ENCODE results near the gene PEPD. TPM values are rescaled to one million over a fixed set of nuclear protein-coding genes. Genes with fewer than 3 reads are reported as not detected.

Gene PEPD
- total and polyA plus RNA-seq, 10 of the 15 experiments (the other 5 are each of a cell fraction or from before 2014, with no cell fraction given) = 1.4 to 52.0 (median 20.2) TPM

- TF ChIP-seq PRDM15 (CRISPR knock-in tag; IDR thresholded peaks at IDR 0.05) (no peak), NR2F1 (conservative IDR thresholded peaks at IDR 0.05) (no peak)
- TF ChIP-seq, protein P1, sequence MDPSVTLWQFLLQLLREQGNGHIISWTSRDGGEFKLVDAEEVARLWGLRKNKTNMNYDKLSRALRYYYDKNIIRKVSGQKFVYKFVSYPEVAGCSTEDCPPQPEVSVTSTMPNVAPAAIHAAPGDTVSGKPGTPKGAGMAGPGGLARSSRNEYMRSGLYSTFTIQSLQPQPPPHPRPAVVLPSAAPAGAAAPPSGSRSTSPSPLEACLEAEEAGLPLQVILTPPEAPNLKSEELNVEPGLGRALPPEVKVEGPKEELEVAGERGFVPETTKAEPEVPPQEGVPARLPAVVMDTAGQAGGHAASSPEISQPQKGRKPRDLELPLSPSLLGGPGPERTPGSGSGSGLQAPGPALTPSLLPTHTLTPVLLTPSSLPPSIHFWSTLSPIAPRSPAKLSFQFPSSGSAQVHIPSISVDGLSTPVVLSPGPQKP (IDR thresholded peaks at IDR 0.05; ENCODE audit: low read depth, low read length) = no peak
Measured at GRCh38 chr19:33362508-33363228, 158.9 kb downstream of the PEPD start (continued).

GRCh38 chr19:33359581-33359980 is 162.0 kb downstream of the PEPD start:
- in situ Hi-C loops (cut with MboI) = no loop called here
- DNase-seq (ENCODE audit: low read depth, low spot score) (no peak), FAIRE-seq (no peak), ATAC-seq (no peak)
- H3K4me3 ChIP-seq = no peak overlapping the region
- no peaks in the 10 kb centered on the region for H3K9me3 ChIP-seq (replicated peaks; ENCODE audit: control insufficient read depth, insufficient read depth, low read length)
- no peak overlapping the region for H3K9ac ChIP-seq (ENCODE audit: control insufficient read depth, insufficient read depth, low read length)
- no peak overlapping the region for H3K27ac ChIP-seq (ENCODE audit: control insufficient read depth, insufficient read depth)
- H2AFZ ChIP-seq (ENCODE audit: control insufficient read depth, low read depth, low read length) = no peak overlapping the region
- H3K4me2 ChIP-seq (ENCODE audit: control insufficient read depth, insufficient read depth) = no peak overlapping the region
- CTCF ChIA-PET = interaction anchor here (1.5 kb wide), 1 partner anchor 57 kb away, joined by 3 read pairs; no protein-coding TSS in a partner anchor
- 4% methylated on average over 3 of the region's 3 CpGs for WGBS (ENCODE audit: insufficient coverage, insufficient replicate concordance, low lambda C conversion rate, missing lambda C conversion rate)
- no peaks in the 10 kb centered on the region for H3K79me2 ChIP-seq (ENCODE audit: control insufficient read depth, insufficient read depth, low read length)
- BruUV-seq (replicated peaks) = no TSS peak
- no peaks in the 10 kb centered on the region for H3K4me1 ChIP-seq (ENCODE audit: control insufficient read depth, insufficient read depth, low read length)
- intact Hi-C loops (cut with micrococcal nuclease; ENCODE audit: unreplicated experiment) = no loop called here
- H4K20me1 ChIP-seq (ENCODE audit: control insufficient read depth, insufficient read depth) = no peaks in the 10 kb centered on the region
- H3K27me3 ChIP-seq (replicated peaks in 1 of 2; ENCODE audit: control insufficient read depth in 2 of 2, insufficient read depth in 2 of 2, low read length in 1 of 2) = no peaks in the 10 kb centered on the region; a peak in 1 of 4 replicates
- POLR2A ChIA-PET = interaction anchor here (0.5 kb wide), 1 partner anchor 8 kb away, joined by 3 read pairs; no protein-coding TSS in a partner anchor
- H3K36me3 ChIP-seq (ENCODE audit: control insufficient read depth in 2 of 2, insufficient read depth in 2 of 2, low read length in 1 of 2) = no peaks in the 10 kb centered on the region
- SMC1A ChIA-PET (ENCODE audit: uncharacterized antibody, unreplicated experiment) = no interaction called here
- RAD21 ChIA-PET (ENCODE audit: unreplicated experiment) = no interaction called here
- no peak for TF ChIP-seq USF2 (IDR thresholded peaks at IDR 0.05; ENCODE audit: borderline replicate concordance, low read depth, low read length)
- TF ChIP-seq FOXM1 (IDR thresholded peaks at IDR 0.05; ENCODE audit: low read depth, low read length) = no peak
- TF ChIP-seq NBN (IDR thresholded peaks at IDR 0.05) = no peak
- no peak for TF ChIP-seq STAT3 (IDR thresholded peaks at IDR 0.05; ENCODE audit: low read depth, low read length)
- TF ChIP-seq CBX5 (IDR thresholded peaks at IDR 0.05; ENCODE audit: low read depth) = no peak
- no peak for TF ChIP-seq NR2F1 (conservative IDR thresholded peaks at IDR 0.05)
- TF ChIP-seq IRF5 (IDR thresholded peaks at IDR 0.05; ENCODE audit: borderline replicate concordance) = no peak
- TF ChIP-seq NFXL1 (IDR thresholded peaks at IDR 0.05; ENCODE audit: borderline replicate concordance) = no peak
- TF ChIP-seq ZBTB4 (CRISPR knock-in tag; IDR thresholded peaks at IDR 0.05) = no peak
